Fibroblast of lung (primary cell): ENCODE results near the gene PIK3C2G. TPM values are rescaled to one million over a fixed set of nuclear protein-coding genes. Genes with fewer than 3 reads are reported as not detected.

Experiments used
- DNase-seq, 2 donors: peaks; one replicate each; pipeline versions ENCODE4 v3.0.0 to v3.0.0-alpha.2; 2010; ENCODE audit warnings: low read depth in 2 of 2
- H2AFZ ChIP-seq: 2 replicates; pipeline ENCODE4 v1.5.1; 2012; ENCODE audit warnings: low read length, control low read depth, inconsistent platforms
- H3K27ac ChIP-seq: 2 replicates; pipeline ENCODE4 v1.5.1; 2011; ENCODE audit warnings: low read length, control low read depth; ENCODE audit not compliant: insufficient read depth
- H3K27me3 ChIP-seq: 2 replicates; pipeline ENCODE4 v1.5.1; 2011; ENCODE audit warnings: mild to moderate bottlenecking, low read length; ENCODE audit not compliant: control insufficient read depth, insufficient read depth
- H3K36me3 ChIP-seq: 2 replicates; pipeline ENCODE4 v1.5.1; 2011; ENCODE audit warnings: low read length; ENCODE audit not compliant: control insufficient read depth, insufficient read depth
- H3K4me1 ChIP-seq: 2 replicates; pipeline ENCODE4 v1.5.1; 2011; ENCODE audit warnings: low read length; ENCODE audit not compliant: control insufficient read depth, insufficient read depth; ENCODE audit errors: extremely low read depth
- H3K4me2 ChIP-seq: 2 replicates; pipeline ENCODE4 v1.5.1; 2011; ENCODE audit warnings: low read length, control low read depth; ENCODE audit not compliant: insufficient read depth; ENCODE audit errors: extremely low read depth
- H3K4me3 ChIP-seq, 4 experiments: fragments of 200-600 bp in 1 of 4; sonication (generic) in 1 of 4; replicated peaks in 1 of 4; 2 replicates each; pipeline ENCODE4 v1.5.1; 2011 to 2016; ENCODE audit warnings: low read length in 4 of 4, low read depth in 3 of 4, mild to moderate bottlenecking in 3 of 4, control low read depth in 2 of 4, inconsistent platforms in 1 of 4, mixed read lengths in 1 of 4; ENCODE audit not compliant: insufficient read depth in 1 of 4; ENCODE audit errors: control extremely low read depth in 1 of 4
- H3K79me2 ChIP-seq: 2 replicates; pipeline ENCODE4 v1.5.1; 2012; ENCODE audit warnings: mild to moderate bottlenecking, low read length, inconsistent platforms; ENCODE audit not compliant: control insufficient read depth, insufficient read depth
- H3K9ac ChIP-seq: 2 replicates; pipeline ENCODE4 v1.5.1; 2011; ENCODE audit warnings: mild to moderate bottlenecking, low read length, control low read depth; ENCODE audit not compliant: insufficient read depth
- H3K9me3 ChIP-seq: 2 replicates; pipeline ENCODE4 v1.5.1; 2012; ENCODE audit warnings: low read depth, low read length; ENCODE audit not compliant: control insufficient read depth, insufficient read depth
- H4K20me1 ChIP-seq: 2 replicates; pipeline ENCODE4 v1.5.1; 2011; ENCODE audit warnings: low read length; ENCODE audit not compliant: control insufficient read depth, insufficient read depth; ENCODE audit errors: extremely low read depth
- EZH2 ChIP-seq: IDR thresholded peaks from 2 replicates; pipeline ENCODE4 v1.5.1; 2012; ENCODE audit warnings: low read length, control low read depth, mild to moderate bottlenecking; ENCODE audit errors: missing control alignments
- polyA plus RNA-seq, 2 donors: library from polyadenylated mRNA; depleted of rRNA in 1 of 2; stranded (reverse) in 1 of 2; unstranded in 1 of 2; fragments of >200 nt; gene quantifications; 2 replicates each; pipeline ENCODE4 v1.2.1, GENCODE V29; 2011 to 2012; ENCODE audit warnings: missing spikeins in 1 of 2
- total RNA-seq: library from RNA; depleted of rRNA; stranded (reverse); fragments of >200 nt; gene quantifications from 2 replicates; pipeline ENCODE4 v1.2.1, GENCODE V29; 2014
- TF ChIP-seq, protein P1 (sequence below), 2 donors: IDR thresholded peaks in 1 of 2; conservative IDR thresholded peaks in 1 of 2; 1 replicate in 1 of 2; 2 replicates in 1 of 2; pipeline ENCODE4 v1.5.1; 2011 to 2012; ENCODE audit warnings: low read length in 2 of 2, control low read depth in 1 of 2, inconsistent platforms in 1 of 2, low read depth in 1 of 2, mild to moderate bottlenecking in 1 of 2

Gene PIK3C2G
- total and polyA plus RNA-seq, 2 donors (not counting 1 experiment from before 2014, with no cell fraction given), result not detected

DNA sequence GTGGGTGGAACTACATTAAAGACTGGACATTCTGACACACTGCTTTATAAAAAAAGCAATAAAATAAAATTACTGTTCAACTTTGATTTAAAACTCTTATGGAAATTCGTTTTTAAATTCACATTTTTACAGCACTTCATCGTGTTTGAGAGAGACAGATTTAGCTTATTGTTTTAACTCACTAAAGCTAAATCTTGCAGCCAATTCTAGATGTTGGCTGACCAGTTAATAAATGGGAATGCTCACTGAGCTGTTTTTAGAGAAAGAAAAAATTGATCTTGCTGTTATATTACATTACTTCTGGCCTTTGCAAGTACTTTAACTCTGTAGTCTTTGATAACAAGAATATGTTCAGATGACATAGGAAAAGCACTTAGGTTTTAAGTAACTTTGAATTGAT lies 319.4 kb downstream of the PIK3C2G start:
- no peak overlapping the region for H3K27ac ChIP-seq
- no peaks in the 10 kb centered on the region for H4K20me1 ChIP-seq
- H3K36me3 ChIP-seq, result no peaks in the 10 kb centered on the region
- H3K4me2 ChIP-seq, result no peak overlapping the region
- H3K9ac ChIP-seq, result no peak overlapping the region
- no peak overlapping the region for H2AFZ ChIP-seq
- H3K4me1 ChIP-seq, result no peaks in the 10 kb centered on the region
- H3K79me2 ChIP-seq, result no peaks in the 10 kb centered on the region
- DNase-seq, result peak in 1 of 2 donors; percentile 9
- H3K27me3 ChIP-seq, result no peaks in the 10 kb centered on the region
- TF ChIP-seq, protein P1, sequence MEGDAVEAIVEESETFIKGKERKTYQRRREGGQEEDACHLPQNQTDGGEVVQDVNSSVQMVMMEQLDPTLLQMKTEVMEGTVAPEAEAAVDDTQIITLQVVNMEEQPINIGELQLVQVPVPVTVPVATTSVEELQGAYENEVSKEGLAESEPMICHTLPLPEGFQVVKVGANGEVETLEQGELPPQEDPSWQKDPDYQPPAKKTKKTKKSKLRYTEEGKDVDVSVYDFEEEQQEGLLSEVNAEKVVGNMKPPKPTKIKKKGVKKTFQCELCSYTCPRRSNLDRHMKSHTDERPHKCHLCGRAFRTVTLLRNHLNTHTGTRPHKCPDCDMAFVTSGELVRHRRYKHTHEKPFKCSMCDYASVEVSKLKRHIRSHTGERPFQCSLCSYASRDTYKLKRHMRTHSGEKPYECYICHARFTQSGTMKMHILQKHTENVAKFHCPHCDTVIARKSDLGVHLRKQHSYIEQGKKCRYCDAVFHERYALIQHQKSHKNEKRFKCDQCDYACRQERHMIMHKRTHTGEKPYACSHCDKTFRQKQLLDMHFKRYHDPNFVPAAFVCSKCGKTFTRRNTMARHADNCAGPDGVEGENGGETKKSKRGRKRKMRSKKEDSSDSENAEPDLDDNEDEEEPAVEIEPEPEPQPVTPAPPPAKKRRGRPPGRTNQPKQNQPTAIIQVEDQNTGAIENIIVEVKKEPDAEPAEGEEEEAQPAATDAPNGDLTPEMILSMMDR (conservative IDR thresholded peaks at IDR 0.05 in 1 of 2, IDR thresholded peaks at IDR 0.05 in 1 of 2; ENCODE audit: low read depth in 1 of 2, low read length in 2 of 2), result no peak
- TF ChIP-seq EZH2, result no peak
- no peak overlapping the region for H3K4me3 ChIP-seq
- no peaks in the 10 kb centered on the region for H3K9me3 ChIP-seq

- no peak overlapping the region for H3K4me2 ChIP-seq
- no peak overlapping the region for H3K27ac ChIP-seq
- H3K9me3 ChIP-seq, result no peaks in the 10 kb centered on the region
- no peaks in the 10 kb centered on the region for H4K20me1 ChIP-seq
- no peak overlapping the region for H2AFZ ChIP-seq
- H3K79me2 ChIP-seq, result no peaks in the 10 kb centered on the region
- no peaks in the 10 kb centered on the region for H3K36me3 ChIP-seq
- TF ChIP-seq, protein P1 (conservative IDR thresholded peaks at IDR 0.05 in 1 of 2, IDR thresholded peaks at IDR 0.05 in 1 of 2; ENCODE audit: low read depth in 1 of 2, low read length in 2 of 2), result no peak
- TF ChIP-seq EZH2, result no peak
- H3K9ac ChIP-seq, result no peak overlapping the region
- H3K4me1 ChIP-seq, result no peaks in the 10 kb centered on the region
- DNase-seq, result peak; percentile 1 to 50
- H3K27me3 ChIP-seq, result no peaks in the 10 kb centered on the region
- H3K4me3 ChIP-seq, result no peak overlapping the region
Measured at GRCh38 chr12:18581232-18581962, 320.1 kb downstream of the PIK3C2G start.

DNA sequence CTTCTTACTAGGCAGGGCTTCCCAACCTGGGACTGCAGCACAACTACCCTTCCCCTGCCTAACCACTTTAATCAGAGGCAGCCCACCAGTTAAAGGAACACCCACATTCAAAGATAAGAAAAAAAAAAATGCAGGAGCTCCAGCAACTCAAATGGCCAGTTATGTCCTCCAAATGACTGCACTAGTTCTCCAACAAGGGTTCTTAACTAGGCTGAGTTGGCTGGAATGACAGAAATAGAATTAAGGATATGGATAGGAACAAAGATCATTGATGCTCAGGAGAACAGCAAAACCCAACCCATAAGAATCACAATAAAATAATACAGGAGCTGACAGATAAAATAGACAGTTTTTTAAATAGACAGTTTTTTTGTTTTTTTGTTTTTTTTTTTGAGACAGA lies 322.3 kb downstream of the PIK3C2G start:
- H2AFZ ChIP-seq, result no peak overlapping the region
- no peak for TF ChIP-seq EZH2
- TF ChIP-seq, protein P1 (conservative IDR thresholded peaks at IDR 0.05 in 1 of 2, IDR thresholded peaks at IDR 0.05 in 1 of 2; ENCODE audit: low read depth in 1 of 2, low read length in 2 of 2), result no peak
- H3K4me2 ChIP-seq, result no peak overlapping the region
- H3K27ac ChIP-seq, result no peak overlapping the region
- H3K4me1 ChIP-seq, result no peaks in the 10 kb centered on the region
- no peaks in the 10 kb centered on the region for H3K79me2 ChIP-seq
- H3K9me3 ChIP-seq, result no peaks in the 10 kb centered on the region
- no peak overlapping the region for H3K9ac ChIP-seq
- no peaks in the 10 kb centered on the region for H3K36me3 ChIP-seq
- H3K4me3 ChIP-seq, result no peak overlapping the region
- no peaks in the 10 kb centered on the region for H4K20me1 ChIP-seq
- peak; percentile 3 to 24 for DNase-seq
- no peaks in the 10 kb centered on the region for H3K27me3 ChIP-seq
